Gastroesophageal sphincter (tissue), 4 donors: ENCODE data around the gene SLC24A3. TPM values are rescaled to one million over a fixed set of nuclear protein-coding genes. Genes with fewer than 3 reads are reported as not detected.

Experiments used
- ATAC-seq: fragments of 150-250 bp; one replicate; pipeline ENCODE4 v1.9.1; 2016; ENCODE audit warnings: mild to moderate bottlenecking, moderate library complexity
- H3K27ac ChIP-seq, 4 donors: fragments of 200-600 bp; sonication (generic) in 3 of 4; 1 replicate in 3 of 4; 2 replicates in 1 of 4; pipeline ENCODE4 v1.5.1; 2016 to 2019
- H3K27me3 ChIP-seq: fragments of 200-600 bp; sonication (generic); one replicate; pipeline ENCODE4 v1.5.1; 2019
- H3K36me3 ChIP-seq, 2 donors: fragments of 200-600 bp; sonication (generic); one replicate each; pipeline ENCODE4 v1.5.1; 2019; ENCODE audit warnings: control low read depth in 1 of 2
- H3K4me1 ChIP-seq, 3 donors: fragments of 200-600 bp; sonication (generic); 1 replicate in 2 of 3; 2 replicates in 1 of 3; pipeline ENCODE4 v1.5.1; 2016 to 2019; ENCODE audit warnings: control low read depth in 2 of 3
- H3K4me3 ChIP-seq, 2 donors: fragments of 200-600 bp; sonication (generic); one replicate each; pipeline ENCODE4 v1.5.1; 2019; ENCODE audit warnings: mild to moderate bottlenecking in 1 of 2, moderate library complexity in 1 of 2
- H3K9me3 ChIP-seq, 3 donors: fragments of 200-600 bp; sonication (generic); one replicate each; pipeline ENCODE4 v1.5.1; 2017 to 2019; ENCODE audit warnings: control low read depth in 2 of 3
- CTCF ChIP-seq, 4 experiments: fragments of 200-600 bp in 2 of 4; fragments of 450-650 bp in 2 of 4; sonication (generic) in 1 of 4; IDR thresholded peaks; one replicate each; pipeline ENCODE4 v1.5.1; 2017 to 2019; ENCODE audit warnings: antibody characterized with exemption in 4 of 4, mild to moderate bottlenecking in 2 of 4, moderate library complexity in 2 of 4
- EP300 ChIP-seq: sonication (generic); formaldehyde crosslinking; IDR thresholded peaks from one replicate; pipeline ENCODE4 v1.6.1; 2017; ENCODE audit warnings: antibody characterized with exemption, mild to moderate bottlenecking
- POLR2A ChIP-seq, 2 donors: fragments of 450-650 bp; IDR thresholded peaks; one replicate each; pipeline ENCODE4 v1.6.1; 2017; ENCODE audit warnings: antibody characterized with exemption in 2 of 2, mild to moderate bottlenecking in 2 of 2, moderate library complexity in 1 of 2
- POLR2AphosphoS5 ChIP-seq: sonication (generic); formaldehyde crosslinking; IDR thresholded peaks from one replicate; pipeline ENCODE4 v1.6.1; 2017; ENCODE audit warnings: antibody characterized with exemption
- WGBS, 2 donors: methylation state at CpG; one replicate each; pipeline ENCODE4 v1.1.5; 2018; ENCODE audit warnings: low coverage in 1 of 2; 5-methylcytosine and 5-hydroxymethylcytosine counted together
- total RNA-seq, 4 donors: library from RNA; depleted of rRNA; stranded (reverse); fragments of >200 nt; gene quantifications; one replicate each; pipeline ENCODE4 v1.1.0, GENCODE V29; 2016

The SLC24A3 gene
- total RNA-seq, 4 donors from 2014 or later, result 2.7 to 13.5 (median 5.5) TPM

DNA sequence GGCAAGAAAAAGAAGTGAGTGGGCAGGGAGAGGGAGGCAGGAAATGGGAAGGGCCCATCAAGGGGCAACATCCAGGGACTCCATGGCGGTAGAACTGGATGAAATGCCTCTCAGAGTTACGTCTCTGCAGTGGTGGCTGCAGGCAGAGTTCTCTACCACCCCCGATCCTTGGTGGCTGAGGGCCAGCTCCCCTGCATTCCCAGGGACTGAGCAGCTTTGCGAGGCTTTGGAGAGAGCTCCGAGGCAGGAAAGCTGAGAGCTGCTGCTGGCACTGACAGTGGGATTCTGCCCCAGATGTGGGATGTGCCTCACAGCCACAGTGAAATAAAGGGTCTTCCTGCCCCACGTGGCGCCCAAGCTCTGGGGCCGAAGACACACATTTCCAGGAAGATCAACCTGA, 236.6 kb downstream of the SLC24A3 start:
- WGBS, 2 donors, result 36 to 44% methylated on average over 2 to 5 of the region's 8 CpGs
- no peak for ATAC-seq
- Histone ChIP-seq H3K4me3 (no peak overlapping the region), H3K9me3 (no peaks in the 10 kb centered on the region), H3K27me3 (no peaks in the 10 kb centered on the region), H3K4me1 (peaks cover 0 to 13% (median 0%) of the 10 kb centered on the region in 3 donors), H3K36me3 (no peaks in the 10 kb centered on the region), H3K27ac (no peak overlapping the region)
- no peak for TF ChIP-seq CTCF (IDR thresholded peaks at IDR 0.05)

GRCh38 chr20:19451231-19451922, 238.9 kb downstream of the SLC24A3 start:
- no peak for ATAC-seq
- H3K27ac ChIP-seq, result no peak overlapping the region
- H3K4me1 ChIP-seq, result peaks cover 0 to 14% (median 0%) of the 10 kb centered on the region in 3 donors
- H3K4me3 ChIP-seq, result no peak overlapping the region
- no peaks in the 10 kb centered on the region for H3K36me3 ChIP-seq
- 70 to 80% methylated on average over 7 to 8 of the region's 8 CpGs for WGBS, 2 donors
- no peak for TF ChIP-seq POLR2A (IDR thresholded peaks at IDR 0.05)
- no peak for TF ChIP-seq CTCF (IDR thresholded peaks at IDR 0.05)
- TF ChIP-seq EP300, result no peak
- TF ChIP-seq POLR2AphosphoS5, result no peak
- no peaks in the 10 kb centered on the region for H3K27me3 ChIP-seq
- no peaks in the 10 kb centered on the region for H3K9me3 ChIP-seq

DNA sequence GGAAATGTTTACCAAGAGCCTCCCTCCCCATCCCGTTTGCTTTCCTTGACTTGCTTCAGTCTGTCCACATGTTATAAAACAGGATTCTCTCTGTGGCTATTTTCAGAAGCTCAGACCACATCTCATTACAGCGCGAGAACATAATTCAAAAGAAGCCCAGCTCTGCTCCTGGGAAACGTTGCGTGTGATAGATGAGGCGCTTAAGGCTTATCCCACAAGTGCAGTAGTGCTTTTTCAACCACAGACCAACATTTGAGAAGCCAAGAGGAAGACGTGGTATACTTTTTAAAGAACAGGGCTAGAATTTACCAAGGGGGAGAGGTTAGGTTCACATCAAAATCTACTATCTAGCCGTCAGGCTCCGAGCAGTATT, 239.5 kb downstream of the SLC24A3 start:
- no peaks in the 10 kb centered on the region for H3K9me3 ChIP-seq
- H3K4me1 ChIP-seq, result peaks cover 0 to 19% (median 2%) of the 10 kb centered on the region in 3 donors
- ATAC-seq, result no peak
- TF ChIP-seq POLR2AphosphoS5, result no peak
- no peak for TF ChIP-seq POLR2A (IDR thresholded peaks at IDR 0.05)
- no peak for TF ChIP-seq EP300
- TF ChIP-seq CTCF (IDR thresholded peaks at IDR 0.05), result no peak
- H3K4me3 ChIP-seq, result no peak overlapping the region
- no peaks in the 10 kb centered on the region for H3K27me3 ChIP-seq
- H3K36me3 ChIP-seq, result no peaks in the 10 kb centered on the region
- WGBS, 2 donors, result 24 to 46% methylated on average over 6 to 9 of the region's 9 CpGs
- H3K27ac ChIP-seq, result no peak overlapping the region

DNA sequence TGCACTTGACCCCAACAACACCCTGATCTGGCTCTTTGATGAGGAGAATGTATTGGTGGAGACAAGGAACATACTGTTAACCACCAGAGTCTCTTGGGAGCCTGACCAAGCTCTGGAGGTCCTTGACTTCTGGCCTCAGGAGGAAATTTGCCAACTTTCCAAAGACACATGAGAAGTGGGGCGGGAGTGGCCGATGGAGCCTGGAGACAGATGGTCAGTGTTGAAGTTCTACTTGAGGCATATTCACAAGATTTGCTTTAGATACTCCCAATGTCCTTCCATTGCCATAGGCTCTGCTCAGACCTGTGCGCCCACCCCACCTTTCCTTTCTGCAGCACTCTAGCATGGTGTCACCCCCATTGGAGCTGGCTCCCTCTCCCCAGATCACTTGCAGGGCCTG, 241.0 kb downstream of the SLC24A3 start:
- ATAC-seq, result no peak
- no peaks in the 10 kb centered on the region for H3K27me3 ChIP-seq
- no peak for TF ChIP-seq CTCF (IDR thresholded peaks at IDR 0.05)
- no peak for TF ChIP-seq POLR2AphosphoS5
- no peak for TF ChIP-seq POLR2A (IDR thresholded peaks at IDR 0.05)
- no peak for TF ChIP-seq EP300
- H3K4me1 ChIP-seq, result peaks cover 0 to 25% (median 2%) of the 10 kb centered on the region in 3 donors
- H3K4me3 ChIP-seq, result no peak overlapping the region
- H3K9me3 ChIP-seq, result no peaks in the 10 kb centered on the region
- no peaks in the 10 kb centered on the region for H3K36me3 ChIP-seq
- 65 to 83% methylated on average over 2 to 3 of the region's 3 CpGs for WGBS, 2 donors
- no peak overlapping the region for H3K27ac ChIP-seq

DNA sequence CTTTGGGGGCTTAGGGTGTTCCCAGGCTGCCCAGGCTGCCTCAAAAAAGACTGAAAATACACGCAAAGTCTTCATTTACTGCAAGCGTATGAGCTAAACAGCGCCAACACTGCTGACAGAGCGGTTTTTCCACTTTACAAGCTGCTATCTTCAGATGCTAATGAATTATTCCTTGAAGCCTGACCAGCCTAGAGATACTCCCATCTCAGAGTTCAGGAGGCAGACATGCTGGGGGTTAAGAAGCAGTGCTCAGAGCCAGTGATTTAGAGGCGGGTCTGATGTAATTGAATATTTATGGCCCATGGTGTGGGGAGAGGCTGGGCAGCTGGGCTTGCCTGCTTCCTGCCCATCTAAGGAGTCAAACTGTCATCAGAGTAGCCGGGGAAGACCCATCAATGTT, 241.4 kb downstream of the SLC24A3 start:
- WGBS, 2 donors, result 79 to 95% methylated on average over 3 to 6 of the region's 6 CpGs
- Histone ChIP-seq H3K4me3 (no peak overlapping the region), H3K4me1 (peaks cover 0 to 25% (median 2%) of the 10 kb centered on the region in 3 donors), H3K9me3 (no peaks in the 10 kb centered on the region), H3K27ac (no peak overlapping the region), H3K27me3 (no peaks in the 10 kb centered on the region), H3K36me3 (no peaks in the 10 kb centered on the region)
- no peak for TF ChIP-seq POLR2A (IDR thresholded peaks at IDR 0.05)
- ATAC-seq, result no peak
